ENCODE data around the gene CMTM4.

Gene CMTM4

GRCh38 chr16:66741169-66741900, 44.8 kb upstream of the CMTM4 start:
- Histone ChIP-seq H3K4me2 (ENCODE audit: low read depth, low read length, poor library complexity, severe bottlenecking) (no peak overlapping the region), H3K36me3 (ENCODE audit: low read length) (peaks cover 9% of the 10 kb centered on the region; the same call in 1 of the 2 replicates), H3K79me2 (ENCODE audit: insufficient read depth, low read length) (peaks cover 19% of the 10 kb centered on the region)

GRCh38 chr16:66740533-66740932, 44.0 kb upstream of the CMTM4 start:
- peaks cover 15% of the 10 kb centered on the region for H3K79me2 ChIP-seq (ENCODE audit: insufficient read depth, low read length)

More at GRCh38 chr16:66741169-66741900, 44.8 kb upstream of the CMTM4 start:
- H3K27me3 ChIP-seq (ENCODE audit: low read length) = no peaks in the 10 kb centered on the region
- H4K20me1 ChIP-seq (ENCODE audit: low read depth, low read length) = no peaks in the 10 kb centered on the region
- H3K9me2 ChIP-seq (replicated peaks; ENCODE audit: insufficient read depth, low read length) = no peaks in the 10 kb centered on the region
- H3K9ac ChIP-seq (ENCODE audit: low read length) = no peak overlapping the region
- no peak overlapping the region for H2AFZ ChIP-seq (ENCODE audit: low read depth, low read length, severe bottlenecking)
- H3K9me3 ChIP-seq (ENCODE audit: insufficient read depth, low read length) = no peaks in the 10 kb centered on the region
- 0 out of 2 replicates have a peak, but pooled peaks cover 5% of the 10 kb centered on the region for H3F3A ChIP-seq (ENCODE audit: insufficient read depth)
- TF ChIP-seq EZH2phosphoT487 (conservative IDR thresholded peaks at IDR 0.05; ENCODE audit: low read length) = no peak
- no peak for TF ChIP-seq CTCF (IDR thresholded peaks at IDR 0.05; ENCODE audit: insufficient read depth, low read length, poor library complexity, severe bottlenecking)
- H3K27ac ChIP-seq (ENCODE audit: low read depth, low read length) = no peak overlapping the region
- no peak overlapping the region for H3K4me3 ChIP-seq (ENCODE audit: insufficient read depth, low read length, poor library complexity, severe bottlenecking)

GRCh38 chr16:66740010-66740409, 43.5 kb upstream of the CMTM4 start:
- H3K27ac ChIP-seq (ENCODE audit: low read depth, low read length) = no peak overlapping the region
- peaks cover 15% of the 10 kb centered on the region for H3K79me2 ChIP-seq (ENCODE audit: insufficient read depth, low read length)
- H2AFZ ChIP-seq (ENCODE audit: low read depth, low read length, severe bottlenecking) = no peak overlapping the region
- H3K9me2 ChIP-seq (replicated peaks; ENCODE audit: insufficient read depth, low read length) = no peaks in the 10 kb centered on the region
- TF ChIP-seq CTCF (IDR thresholded peaks at IDR 0.05; ENCODE audit: insufficient read depth, low read length, poor library complexity, severe bottlenecking) (peak; percentile 66), EZH2phosphoT487 (conservative IDR thresholded peaks at IDR 0.05; ENCODE audit: low read length) (no peak)
- H3K4me2 ChIP-seq (ENCODE audit: low read depth, low read length, poor library complexity, severe bottlenecking) = no peak overlapping the region
- no peaks in the 10 kb centered on the region for H3K9me3 ChIP-seq (ENCODE audit: insufficient read depth, low read length)
- 0 out of 2 replicates have a peak, but pooled peaks cover 5% of the 10 kb centered on the region for H3F3A ChIP-seq (ENCODE audit: insufficient read depth)
- H3K36me3 ChIP-seq (ENCODE audit: low read length) = peaks cover 15% of the 10 kb centered on the region
- no peaks in the 10 kb centered on the region for H4K20me1 ChIP-seq (ENCODE audit: low read depth, low read length)
- no peaks in the 10 kb centered on the region for H3K27me3 ChIP-seq (ENCODE audit: low read length)
- no peak overlapping the region for H3K9ac ChIP-seq (ENCODE audit: low read length)
- no peak overlapping the region for H3K4me3 ChIP-seq (ENCODE audit: insufficient read depth, low read length, poor library complexity, severe bottlenecking)

More at GRCh38 chr16:66740533-66740932, 44.0 kb upstream of the CMTM4 start:
- H3K9ac ChIP-seq (ENCODE audit: low read length) = no peak overlapping the region
- H3K27me3 ChIP-seq (ENCODE audit: low read length) = no peaks in the 10 kb centered on the region
- peaks cover 15% of the 10 kb centered on the region for H3K36me3 ChIP-seq (ENCODE audit: low read length)
- no peak overlapping the region for H3K4me2 ChIP-seq (ENCODE audit: low read depth, low read length, poor library complexity, severe bottlenecking)
- 0 out of 2 replicates have a peak, but pooled peaks cover 5% of the 10 kb centered on the region for H3F3A ChIP-seq (ENCODE audit: insufficient read depth)
- no peak overlapping the region for H2AFZ ChIP-seq (ENCODE audit: low read depth, low read length, severe bottlenecking)
- H3K9me2 ChIP-seq (replicated peaks; ENCODE audit: insufficient read depth, low read length) = no peaks in the 10 kb centered on the region
- H3K9me3 ChIP-seq (ENCODE audit: insufficient read depth, low read length) = no peaks in the 10 kb centered on the region
- H3K4me3 ChIP-seq (ENCODE audit: insufficient read depth, low read length, poor library complexity, severe bottlenecking) = no peak overlapping the region
- TF ChIP-seq CTCF (IDR thresholded peaks at IDR 0.05; ENCODE audit: insufficient read depth, low read length, poor library complexity, severe bottlenecking) (no peak), EZH2phosphoT487 (conservative IDR thresholded peaks at IDR 0.05; ENCODE audit: low read length) (no peak)
- H4K20me1 ChIP-seq (ENCODE audit: low read depth, low read length) = no peaks in the 10 kb centered on the region
- H3K27ac ChIP-seq (ENCODE audit: low read depth, low read length) = no peak overlapping the region

All from SU-DHL-6 (cell line).